Sigmoid colon (tissue), 7 donors: ENCODE measurements around the gene STRADA. TPM values are rescaled to one million over a fixed set of nuclear protein-coding genes. Genes with fewer than 3 reads are reported as not detected.

ENCODE experiments used
- DNase-seq: peaks from one replicate; pipeline ENCODE4 v3.0.0-alpha.2; 2019
- H3K27ac ChIP-seq, 4 donors: fragments of 200-600 bp; sonication (generic); one replicate each; pipeline ENCODE4 v1.5.1; 2016 to 2019; ENCODE audit warnings: mild to moderate bottlenecking in 1 of 4
- H3K27me3 ChIP-seq, 3 donors: fragments of 200-600 bp; sonication (generic); one replicate each; pipeline ENCODE4 v1.5.1; 2019; ENCODE audit warnings: mild to moderate bottlenecking in 1 of 3
- H3K36me3 ChIP-seq, 4 donors: fragments of 200-600 bp; sonication (generic); one replicate each; pipeline ENCODE4 v1.5.1; 2016 to 2019
- H3K4me1 ChIP-seq, 4 donors: fragments of 200-600 bp; sonication (generic); one replicate each; pipeline ENCODE4 v1.5.1; 2017 to 2019
- H3K4me3 ChIP-seq, 4 donors: fragments of 200-600 bp; sonication (generic); one replicate each; pipeline ENCODE4 v1.5.1; 2017 to 2019; ENCODE audit warnings: mild to moderate bottlenecking in 2 of 4, moderate library complexity in 1 of 4
- H3K9me3 ChIP-seq, 4 donors: fragments of 200-600 bp in 3 of 4; sonication (generic) in 3 of 4; one replicate each; pipeline versions ENCODE4 v1.5.1 to v1.6.1; 2013 to 2019
- CTCF ChIP-seq, 4 experiments: fragments of 450-650 bp in 3 of 4; fragments of 200-600 bp in 1 of 4; IDR thresholded peaks; one replicate each; pipeline ENCODE4 v1.5.1; 2016 to 2019; ENCODE audit warnings: antibody characterized with exemption in 4 of 4, mild to moderate bottlenecking in 3 of 4, moderate library complexity in 2 of 4
- EP300 ChIP-seq, 4 donors: sonication (generic); formaldehyde crosslinking; IDR thresholded peaks; one replicate each; pipeline ENCODE4 v1.6.1; 2017; ENCODE audit warnings: antibody characterized with exemption in 4 of 4
- POLR2A ChIP-seq, 2 donors: fragments of 450-650 bp; IDR thresholded peaks; one replicate each; pipeline ENCODE4 v1.6.1; 2016; ENCODE audit warnings: antibody characterized with exemption in 2 of 2, mild to moderate bottlenecking in 2 of 2, moderate library complexity in 2 of 2
- POLR2AphosphoS5 ChIP-seq, 4 donors: sonication (generic); formaldehyde crosslinking; IDR thresholded peaks; one replicate each; pipeline ENCODE4 v1.6.1; 2017; ENCODE audit warnings: antibody characterized with exemption in 4 of 4
- WGBS, 2 donors: extraction: QIAGEN DNeasy Blood & Tissue Kit; methylation state at CpG; one replicate each; pipeline ENCODE4 v1.1.7; 2013; 5-methylcytosine and 5-hydroxymethylcytosine counted together
- intact Hi-C: fragments of 100-400 bp; cut with DNase I; formaldehyde crosslinking; loops from one replicate; pipeline ENCODE4 v1.15.1; 2023
- polyA plus RNA-seq, 3 donors: library from polyadenylated mRNA; stranded (reverse); fragments of 200-250 nt; gene quantifications; one replicate each; pipeline ENCODE4 v1.2.3, GENCODE V29; 2013
- total RNA-seq, 4 donors: library from RNA; depleted of rRNA; stranded (reverse); fragments of >200 nt; gene quantifications; one replicate each; pipeline ENCODE4 v1.1.0, GENCODE V29; 2016
- donor health status: healthy with polysubstance abuse.
- donor health status: Bipolar disorder and iron deficiency.
- donor health status: healthy.

STRADA gene
- total and polyA plus RNA-seq, 7 donors = 7.2 to 45.1 (median 20.0) TPM

DNA sequence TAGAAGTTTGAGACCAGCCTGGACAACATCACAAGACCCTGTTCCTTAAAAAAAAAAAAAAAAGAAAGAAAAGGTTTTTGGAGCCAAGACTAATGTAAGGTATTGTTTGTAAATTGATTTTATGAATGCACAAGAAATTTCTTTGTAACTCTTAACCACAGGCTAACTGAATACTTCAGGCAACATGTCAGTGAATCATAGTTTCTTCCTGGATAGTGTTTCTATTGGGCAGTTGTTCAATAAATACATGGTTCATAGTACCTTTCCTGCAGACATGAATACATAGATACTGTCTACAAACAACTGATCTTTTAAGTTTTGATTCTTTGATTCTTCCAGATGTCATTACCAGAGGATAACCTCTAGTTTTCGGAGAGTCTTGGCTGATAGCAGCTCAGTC lies 44.0 kb upstream of the STRADA start:
- intact Hi-C loops = no loop called here
- DNase-seq = no peak
- H3K9me3 ChIP-seq = no peaks in the 10 kb centered on the region
- H3K27me3 ChIP-seq = no peaks in the 10 kb centered on the region
- H3K4me1 ChIP-seq = peaks cover 0 to 24% (median 19%) of the 10 kb centered on the region in 4 donors
- H3K36me3 ChIP-seq = peaks cover 14 to 48% (median 32%) of the 10 kb centered on the region in 4 donors
- no peak overlapping the region for H3K4me3 ChIP-seq
- WGBS, 2 donors = 91 to 95% methylated on average over 1 of the region's 1 CpG
- TF ChIP-seq POLR2A (IDR thresholded peaks at IDR 0.05) = no peak
- TF ChIP-seq POLR2AphosphoS5 (IDR thresholded peaks at IDR 0.05) = no peak
- TF ChIP-seq EP300 (IDR thresholded peaks at IDR 0.05) = no peak
- TF ChIP-seq CTCF (IDR thresholded peaks at IDR 0.05) = no peak
- H3K27ac ChIP-seq = no peak overlapping the region

DNA sequence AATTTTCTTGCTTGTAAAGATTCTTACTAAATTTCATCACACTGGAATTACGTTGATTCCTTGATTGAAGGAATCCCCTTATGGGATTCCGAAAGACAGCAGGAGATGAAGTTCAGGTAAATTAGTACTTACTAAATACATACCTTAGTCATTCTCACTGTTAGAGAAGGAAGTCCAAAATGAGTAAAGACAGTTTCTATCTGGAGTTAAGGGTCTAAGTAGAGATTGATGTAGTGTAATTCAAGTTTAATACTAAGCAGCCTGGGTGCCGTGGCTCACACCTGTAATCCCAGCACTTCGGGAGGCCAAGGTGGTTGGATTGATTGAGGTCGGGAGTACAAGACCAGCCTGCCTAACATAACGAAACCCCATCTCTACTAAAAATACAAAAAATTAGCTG lies 41.9 kb upstream of the STRADA start:
- H3K36me3 ChIP-seq = peaks cover 10 to 40% (median 19%) of the 10 kb centered on the region in 4 donors
- H3K4me3 ChIP-seq = no peak overlapping the region
- H3K4me1 ChIP-seq = peaks cover 0 to 35% (median 26%) of the 10 kb centered on the region in 4 donors
- TF ChIP-seq CTCF (IDR thresholded peaks at IDR 0.05) = no peak
- no peak for TF ChIP-seq EP300 (IDR thresholded peaks at IDR 0.05)
- no peak for TF ChIP-seq POLR2AphosphoS5 (IDR thresholded peaks at IDR 0.05)
- TF ChIP-seq POLR2A (IDR thresholded peaks at IDR 0.05) = no peak
- no peak for DNase-seq
- no peak overlapping the region for H3K27ac ChIP-seq
- 82 to 89% methylated on average over 6 of the region's 6 CpGs for WGBS, 2 donors
- intact Hi-C loops = no loop called here
- no peaks in the 10 kb centered on the region for H3K9me3 ChIP-seq
- H3K27me3 ChIP-seq = no peaks in the 10 kb centered on the region

DNA sequence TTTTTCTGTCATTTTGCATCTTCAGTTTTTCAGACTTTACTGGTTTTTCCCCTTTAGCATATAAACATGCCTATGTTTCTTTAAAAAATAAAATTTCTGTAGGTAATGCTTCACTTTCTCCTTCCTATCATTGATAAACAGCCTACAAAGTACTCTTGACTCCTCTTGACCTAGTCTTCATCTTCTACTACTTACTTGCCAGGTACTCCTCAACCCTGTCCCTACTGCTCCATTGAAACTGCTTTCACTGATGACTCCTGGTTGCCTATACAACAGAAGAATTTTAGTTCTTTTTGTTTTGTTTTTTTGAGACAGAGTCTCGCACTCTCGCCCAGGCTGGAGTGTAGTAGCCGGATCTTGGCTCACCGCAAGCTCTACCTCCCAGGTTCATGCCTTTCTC lies 39.3 kb upstream of the STRADA start:
- H3K27me3 ChIP-seq = no peaks in the 10 kb centered on the region
- H3K4me3 ChIP-seq = no peak overlapping the region
- H3K4me1 ChIP-seq = peaks cover 0 to 53% (median 35%) of the 10 kb centered on the region in 4 donors
- DNase-seq = no peak
- WGBS, 2 donors = 98 to 99% methylated on average over 4 of the region's 4 CpGs
- H3K9me3 ChIP-seq = no peaks in the 10 kb centered on the region
- TF ChIP-seq POLR2A (IDR thresholded peaks at IDR 0.05) (no peak), EP300 (IDR thresholded peaks at IDR 0.05) (no peak), CTCF (IDR thresholded peaks at IDR 0.05) (no peak), POLR2AphosphoS5 (IDR thresholded peaks at IDR 0.05) (no peak)
- H3K36me3 ChIP-seq = peaks cover 0 to 37% (median 7%) of the 10 kb centered on the region in 4 donors
- no peak overlapping the region for H3K27ac ChIP-seq
- intact Hi-C loops = no loop called here

DNA sequence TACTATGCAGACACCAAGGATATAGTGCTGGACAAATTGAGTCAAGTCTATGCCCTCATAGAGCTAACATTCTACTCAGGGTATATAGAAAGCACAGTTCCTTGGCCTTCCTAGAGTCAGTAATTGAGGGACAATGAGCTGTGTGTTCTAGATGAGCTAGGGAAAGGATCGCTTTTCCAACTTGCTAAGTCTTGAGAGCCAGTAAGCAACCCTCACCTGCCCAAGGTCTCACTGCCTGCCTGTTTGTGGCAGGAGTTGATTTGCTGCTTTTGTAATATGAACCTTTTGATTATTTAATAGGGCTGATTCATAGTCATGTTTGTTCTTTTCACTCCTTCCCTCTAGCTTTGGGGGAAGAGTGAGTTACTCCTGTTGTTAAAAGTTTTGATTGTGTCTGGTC lies 38.9 kb upstream of the STRADA start:
- Histone ChIP-seq H3K4me3 (no peak overlapping the region), H3K4me1 (peaks cover 0 to 53% (median 39%) of the 10 kb centered on the region in 4 donors)

More for the DNA sequence above, 38.9 kb upstream of the STRADA start:
- H3K27ac ChIP-seq = no peak overlapping the region
- H3K9me3 ChIP-seq = no peaks in the 10 kb centered on the region
- 82 to 85% methylated on average over 1 of the region's 1 CpG for WGBS, 2 donors
- H3K36me3 ChIP-seq = peaks cover 0 to 37% (median 7%) of the 10 kb centered on the region in 4 donors
- DNase-seq = no peak
- no peak for TF ChIP-seq CTCF (IDR thresholded peaks at IDR 0.05)
- intact Hi-C loops = no loop called here
- H3K27me3 ChIP-seq = no peaks in the 10 kb centered on the region
